SIG-M5 (cell line): ENCODE results near the gene PEMT.

Experiments used
- DNase-seq: peaks from one replicate; lab custom pipeline; 2025; lab: John Stamatoyannopoulos, UW

PEMT gene

DNA sequence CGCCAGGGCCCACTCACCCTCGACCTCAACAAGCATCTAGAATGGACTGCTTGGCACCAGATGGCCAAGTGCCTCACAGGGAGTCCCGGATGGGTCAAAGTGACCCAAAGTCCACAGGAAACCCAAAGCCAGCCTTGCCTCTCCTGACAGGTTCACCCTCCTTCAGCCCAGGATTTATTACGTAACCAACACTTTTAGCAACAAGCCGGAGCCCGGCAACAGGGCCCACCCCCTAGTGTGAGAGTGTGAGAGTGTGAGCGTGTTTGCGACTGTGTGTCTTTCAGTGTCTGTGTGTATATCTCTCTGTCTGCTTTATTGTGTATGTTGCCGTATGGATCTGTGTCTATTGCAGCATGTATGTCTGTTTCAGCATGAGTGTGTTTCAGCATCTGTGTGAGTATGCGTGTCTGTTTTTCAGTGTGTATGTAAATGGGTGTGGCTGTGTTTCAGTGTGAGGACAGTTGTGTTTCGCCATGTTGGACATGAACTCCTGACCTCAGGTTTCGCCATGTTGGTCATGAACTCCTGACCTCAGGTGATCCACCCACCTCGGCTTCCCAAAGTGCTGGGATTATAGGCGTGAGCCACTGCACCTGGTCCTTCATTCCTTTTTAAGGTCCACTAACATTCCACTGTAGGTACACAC is 13.7 kb upstream of the PEMT start:
- no peak for DNase-seq

DNA sequence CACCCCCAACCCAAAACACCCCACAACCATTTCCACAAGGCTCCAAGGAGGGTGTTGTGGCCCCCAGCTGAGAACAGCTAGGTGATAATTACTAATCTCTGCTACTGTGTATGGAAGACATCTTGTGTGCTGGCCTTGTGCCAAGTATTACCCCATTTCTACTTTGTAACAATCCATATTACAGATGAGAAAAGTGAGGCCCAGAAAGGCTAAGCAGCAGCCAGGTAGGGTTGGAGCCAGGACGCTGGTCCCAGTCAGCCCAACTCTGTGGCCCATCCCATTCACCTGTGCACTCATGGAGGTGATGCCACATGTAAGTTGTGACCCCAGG is 12.4 kb upstream of the PEMT start:
- DNase-seq: no peak

DNA sequence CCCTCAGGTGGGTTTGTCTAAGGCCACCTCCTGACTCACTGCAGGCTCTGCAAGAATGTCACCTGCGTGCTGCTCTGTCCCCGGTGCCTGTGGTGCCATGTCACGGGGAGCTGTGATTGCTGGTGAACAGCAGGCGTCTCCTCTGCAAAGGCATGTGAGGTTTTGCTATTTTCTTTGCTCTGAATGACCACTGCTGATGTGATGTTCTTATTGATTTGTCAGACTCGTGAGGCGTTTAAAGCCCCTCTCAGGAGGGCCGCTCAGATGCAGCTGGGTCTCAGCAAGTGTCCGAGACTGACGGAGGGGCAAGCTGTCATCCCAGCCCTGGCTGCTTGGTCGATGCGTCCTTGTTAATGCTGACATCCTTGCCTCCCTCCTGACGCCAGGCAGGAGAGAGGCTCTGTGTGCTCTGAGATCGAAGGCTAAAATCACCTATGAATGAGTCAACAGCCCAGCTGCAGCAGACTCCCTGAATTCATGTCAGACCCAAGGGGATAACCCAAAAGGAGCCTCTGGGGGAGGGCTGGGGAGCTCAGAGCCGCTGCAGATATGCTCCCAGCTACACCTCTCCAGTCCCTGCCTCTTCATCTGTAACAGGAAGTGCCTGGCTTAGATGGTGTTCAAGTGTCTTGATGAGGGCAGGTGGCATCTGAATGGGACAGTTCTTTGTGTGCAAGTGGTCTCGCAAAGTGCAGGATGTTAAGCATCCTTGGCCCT is 11.8 kb upstream of the PEMT start:
- DNase-seq: no peak

DNA sequence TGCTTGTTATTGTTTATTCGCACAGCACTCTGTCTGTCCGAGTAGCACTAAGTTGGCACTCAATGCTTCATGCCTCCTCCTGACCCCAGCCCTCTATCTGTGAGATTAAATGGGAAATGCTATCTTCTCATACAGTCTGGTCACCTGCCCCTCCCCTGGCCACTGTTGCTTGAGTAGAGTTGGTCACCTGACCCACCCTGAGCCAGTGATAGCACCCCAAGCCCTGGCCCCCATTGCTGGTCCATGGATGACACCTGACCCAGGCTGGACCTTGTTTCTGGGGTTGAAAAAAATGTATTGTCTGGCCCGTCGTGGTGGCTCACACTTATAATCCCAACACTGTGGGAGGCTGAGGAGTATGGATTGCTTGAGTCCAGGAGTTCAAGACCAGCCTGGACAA is 8.5 kb upstream of the PEMT start:
- no peak for DNase-seq

DNA sequence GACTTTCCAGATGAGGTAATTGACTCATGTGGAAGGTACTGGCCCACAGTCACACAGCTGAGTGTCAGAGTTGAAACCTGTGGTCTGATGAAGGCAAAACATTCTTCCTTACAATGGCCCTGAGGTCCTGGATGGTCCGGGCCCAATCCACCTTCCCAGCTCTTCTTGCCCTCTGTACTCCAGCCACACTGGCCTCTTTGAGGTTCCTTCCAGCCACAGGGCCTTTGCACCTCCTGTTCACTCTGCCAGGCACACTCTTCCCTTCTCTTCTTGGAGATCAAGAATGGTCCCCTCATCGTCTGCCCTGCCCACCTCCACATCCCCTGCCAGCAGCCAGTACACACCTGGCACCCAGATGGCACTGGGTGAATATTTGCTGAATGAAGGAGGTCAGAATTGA is 6.5 kb upstream of the PEMT start:
- DNase-seq: no peak

DNA sequence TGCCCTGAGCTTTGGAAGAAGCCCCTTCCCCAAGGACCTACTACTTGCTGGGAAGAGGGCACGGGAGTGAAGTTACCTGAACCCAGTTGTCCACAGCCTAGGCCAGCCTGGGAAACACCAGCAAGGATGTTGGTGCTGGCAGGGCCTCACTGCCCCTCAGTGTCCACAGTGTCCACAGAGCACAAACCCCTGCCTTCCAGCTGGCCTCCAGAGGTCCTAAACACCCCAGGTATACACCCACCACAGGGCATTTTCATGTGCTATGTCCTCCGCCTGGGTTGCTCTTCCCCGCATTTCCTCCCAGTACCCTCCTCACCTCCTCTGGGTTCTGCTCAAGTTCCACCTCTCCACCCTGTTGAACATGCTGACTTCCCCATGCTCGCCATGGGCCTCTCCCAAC is 4.2 kb upstream of the PEMT start:
- no peak for DNase-seq

DNA sequence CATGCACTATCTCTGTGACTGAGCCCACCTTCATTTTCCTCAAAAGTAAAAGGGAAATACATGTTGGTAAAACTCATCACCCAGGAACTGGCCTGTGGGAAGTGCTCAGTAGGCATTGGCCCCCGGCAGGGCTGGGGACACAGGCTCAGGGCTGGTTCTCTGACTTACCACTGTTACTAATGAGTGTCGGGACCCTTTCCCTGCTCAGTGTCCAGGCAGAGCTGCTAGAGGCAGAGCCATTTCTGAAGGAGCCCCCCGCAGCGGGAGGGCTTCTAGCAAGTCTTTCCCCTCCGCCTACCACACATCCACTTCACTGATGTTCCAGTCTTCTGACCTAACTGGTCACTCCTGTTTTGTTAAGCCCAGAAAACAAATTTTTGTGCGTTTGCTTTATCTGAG is 1.7 kb upstream of the PEMT start:
- DNase-seq: no peak

DNA sequence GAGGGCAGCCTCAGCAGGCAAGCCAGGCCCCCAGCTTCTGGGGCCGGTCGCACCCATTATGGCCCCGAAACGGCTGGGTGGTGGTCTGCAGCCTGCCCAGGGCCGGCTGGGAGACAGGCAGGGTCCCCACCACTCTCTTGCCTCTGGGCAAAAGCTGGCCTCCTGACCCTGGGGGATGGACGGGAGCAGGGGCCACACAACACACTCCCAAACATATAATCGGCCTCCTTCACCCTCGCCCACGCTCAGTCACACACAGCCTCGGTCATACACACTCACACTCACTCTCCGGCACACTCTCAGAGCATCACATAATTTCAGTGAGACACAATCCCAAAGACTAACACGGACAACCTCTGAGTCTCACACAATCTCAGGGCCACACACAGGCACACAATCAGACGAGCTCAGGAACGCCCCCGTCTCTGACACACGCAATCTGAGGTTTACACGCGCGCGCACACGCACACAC is 589 bp downstream of the PEMT start:
- no peak for DNase-seq

DNA sequence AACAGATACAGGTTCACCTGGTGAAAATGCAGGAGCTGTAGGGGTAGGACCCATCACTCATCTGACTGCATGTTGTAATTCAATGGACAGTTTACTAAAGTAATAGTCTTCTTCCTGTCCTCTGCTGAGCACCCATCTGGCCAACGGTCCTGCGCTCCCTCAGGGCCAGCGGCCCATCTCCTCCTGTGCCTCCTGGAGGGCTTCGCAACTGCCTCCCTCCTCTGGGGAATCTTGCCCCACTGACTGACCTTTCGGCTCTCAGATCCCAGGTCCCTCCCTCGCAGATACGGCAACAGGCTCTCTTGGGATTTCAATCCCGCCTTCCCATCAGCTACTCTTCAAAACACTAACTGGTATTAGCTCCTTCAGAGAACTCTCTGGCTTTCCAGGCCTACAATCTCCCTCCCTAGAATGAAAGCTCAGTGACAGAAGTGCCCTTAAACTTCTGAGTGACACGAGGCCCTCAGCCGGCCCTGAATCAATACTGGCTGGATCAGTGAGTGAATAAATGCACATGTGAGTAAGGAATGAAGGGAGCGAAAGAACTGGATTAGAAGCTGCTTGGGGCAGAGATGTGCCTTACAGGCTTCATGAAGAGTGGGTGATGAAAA is 1.3 kb downstream of the PEMT start:
- DNase-seq: no peak

DNA sequence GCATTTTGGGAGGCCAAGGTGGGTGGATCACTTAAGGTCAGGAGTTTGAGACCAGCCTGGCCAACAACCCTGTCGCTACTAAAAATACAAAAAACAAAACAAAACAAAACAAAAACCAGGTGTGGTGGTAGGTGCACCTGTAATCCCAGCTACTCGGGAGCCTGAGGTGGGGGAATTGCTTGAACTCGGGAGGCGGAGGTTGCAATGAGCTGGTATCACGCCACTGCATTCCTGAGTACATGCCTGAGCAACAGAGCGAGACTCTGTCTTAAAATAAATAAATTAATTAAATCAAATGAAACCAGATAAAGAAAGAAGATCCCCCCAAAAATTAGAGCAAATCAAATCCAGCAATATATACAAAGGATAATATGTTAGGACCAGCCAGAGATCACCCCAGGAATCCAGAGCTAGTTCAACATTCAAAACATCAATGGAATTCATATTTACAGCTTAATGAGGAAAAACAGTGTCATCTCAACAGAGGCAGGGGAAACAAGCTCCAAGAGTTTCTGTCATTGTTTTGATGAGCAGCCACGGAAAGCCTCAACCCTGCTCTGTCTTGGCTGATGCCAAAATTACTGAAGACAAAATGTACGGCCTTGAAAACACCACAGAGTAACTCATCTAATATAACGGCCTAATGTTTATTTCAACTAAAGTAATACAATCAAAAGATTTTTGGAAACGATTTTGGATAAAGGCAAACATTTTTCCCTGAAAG is 3.7 kb downstream of the PEMT start:
- no peak for DNase-seq

DNA sequence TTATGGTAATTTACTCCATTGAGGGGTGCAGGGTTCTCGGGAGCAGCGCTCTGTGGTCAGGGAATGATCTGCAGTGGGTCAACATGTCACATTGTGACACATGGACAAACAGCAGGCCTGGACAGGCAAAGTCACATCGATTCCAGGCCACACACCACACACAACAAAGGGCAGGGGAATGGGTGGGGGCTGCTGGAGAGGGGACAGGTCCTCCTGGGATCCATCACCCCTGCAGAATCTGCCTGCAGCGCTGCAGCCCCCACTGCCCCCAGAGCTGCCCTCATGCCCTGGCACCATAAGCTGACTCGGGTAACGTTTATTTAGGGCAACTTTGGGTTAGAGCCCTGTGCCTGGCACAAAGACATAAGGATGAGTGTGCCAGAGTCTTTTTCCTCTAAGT is 9.1 kb downstream of the PEMT start:
- DNase-seq: no peak

DNA sequence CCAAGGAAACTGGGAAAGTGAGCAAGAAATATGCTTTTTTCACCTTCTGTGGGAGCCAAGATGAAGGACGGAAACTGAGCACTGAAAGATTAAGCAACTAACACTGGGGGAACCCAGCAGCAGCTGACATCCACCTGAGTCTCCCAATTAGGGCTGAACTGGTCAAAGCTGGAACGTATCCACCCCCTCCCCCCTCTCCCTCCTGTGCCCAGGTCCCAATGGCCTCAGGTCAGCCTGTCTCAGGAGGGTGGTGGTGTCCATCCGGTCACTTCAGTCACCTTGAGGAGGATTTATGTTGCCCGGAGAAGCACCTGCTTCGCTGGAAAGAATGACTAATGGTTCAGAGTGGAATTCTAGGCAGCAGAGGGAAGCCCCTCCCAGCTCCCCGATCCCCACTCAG is 10.0 kb downstream of the PEMT start:
- DNase-seq: no peak

DNA sequence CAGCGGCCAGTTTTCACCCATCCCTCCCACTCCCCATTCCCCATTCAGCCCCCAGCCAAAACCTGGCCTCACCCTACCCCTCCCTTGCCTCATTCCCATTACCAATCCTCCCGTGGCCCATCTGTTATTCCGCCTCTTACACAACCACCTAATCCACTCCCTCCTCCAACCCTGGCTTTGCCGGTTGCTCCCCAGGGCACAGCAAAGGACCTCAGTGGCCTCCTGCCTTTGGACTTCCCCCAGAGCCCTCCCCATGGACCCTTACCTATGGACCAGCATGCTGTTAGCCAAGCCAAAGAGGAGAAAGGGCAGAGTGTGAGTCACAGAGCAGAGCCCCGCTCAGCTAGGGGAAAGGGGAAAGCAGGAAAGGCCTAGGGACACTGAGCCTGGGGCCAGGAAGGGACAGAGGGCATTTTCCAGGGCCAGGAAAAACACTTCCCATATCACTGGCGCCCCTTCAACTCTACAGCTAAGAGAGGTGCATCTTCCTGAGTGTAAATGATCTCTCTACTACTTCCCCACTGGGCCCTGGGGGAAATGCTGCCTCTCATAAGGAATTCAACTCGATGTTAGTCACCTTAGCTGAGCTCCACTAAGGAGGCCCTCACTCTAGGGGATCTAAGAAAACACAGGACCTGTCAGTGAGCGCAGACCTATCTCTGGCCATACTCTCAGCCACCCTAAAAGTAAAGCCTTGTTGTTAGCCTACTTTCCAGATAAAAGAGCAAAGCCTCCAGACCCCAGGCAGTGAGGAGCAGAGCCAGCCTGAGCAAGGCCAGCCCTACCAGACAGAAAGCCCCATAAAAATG is 10.6 kb downstream of the PEMT start:
- no peak for DNase-seq

DNA sequence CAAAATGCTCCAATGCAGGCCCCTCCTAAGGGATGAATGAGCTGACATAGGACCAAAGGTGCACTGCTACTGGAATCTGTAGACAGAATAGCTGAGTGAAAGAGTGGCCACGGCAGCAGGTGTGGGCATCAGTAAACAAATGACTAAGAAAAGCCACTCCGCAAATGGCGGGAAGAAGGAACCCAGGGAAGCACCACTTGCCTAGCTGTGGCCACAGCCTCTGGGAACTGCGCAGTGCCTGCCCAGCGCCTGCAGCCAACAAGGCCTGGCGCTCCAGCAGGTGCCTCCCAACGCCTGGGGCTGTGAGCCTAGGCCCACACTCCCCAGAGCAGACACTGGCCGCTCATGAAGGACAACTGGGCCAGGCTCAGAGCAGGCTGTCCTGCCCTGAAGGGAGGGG is 11.8 kb downstream of the PEMT start:
- no peak for DNase-seq

DNA sequence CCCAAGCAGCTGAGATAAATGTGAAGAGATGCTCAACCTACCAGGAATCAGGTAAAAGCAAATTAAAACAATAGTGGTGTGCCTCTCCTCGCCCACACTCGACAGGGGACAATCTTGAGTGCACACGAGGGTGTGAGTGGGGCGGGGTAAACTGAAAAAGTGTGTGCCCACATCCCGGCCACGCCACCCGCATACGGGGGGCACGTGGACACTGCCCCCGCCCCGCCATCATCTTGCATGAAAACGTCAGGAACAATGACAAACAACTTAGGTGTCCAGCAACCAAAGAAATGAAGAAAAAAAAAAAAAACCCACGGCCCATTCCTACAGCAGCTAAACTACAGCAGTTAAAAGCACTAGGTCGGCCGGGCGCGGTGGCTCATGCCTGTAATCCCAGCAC is 14.1 kb downstream of the PEMT start:
- no peak for DNase-seq

DNA sequence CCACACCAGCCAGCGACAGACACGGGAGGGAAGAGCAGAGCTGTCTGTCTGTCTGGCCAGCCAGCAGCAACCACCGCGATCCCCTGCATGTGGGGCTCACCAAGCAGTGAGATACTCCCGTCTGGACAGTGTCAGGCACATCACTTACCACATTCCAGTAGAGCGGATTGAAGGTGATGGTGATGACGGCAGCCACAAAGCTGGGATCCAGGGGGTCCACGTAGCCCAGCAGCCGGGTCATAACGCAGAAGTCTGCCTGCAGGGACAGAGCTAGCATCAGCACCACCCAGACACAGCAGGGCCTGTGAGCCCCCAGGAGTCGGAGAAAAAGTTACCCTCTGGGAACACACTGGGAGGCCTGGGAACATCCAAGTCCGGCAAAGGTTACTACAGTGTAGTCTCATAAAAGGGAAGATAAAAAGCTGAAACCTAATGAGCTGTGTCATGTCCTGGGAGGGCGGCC is 14.7 kb downstream of the PEMT start:
- DNase-seq: no peak

DNA sequence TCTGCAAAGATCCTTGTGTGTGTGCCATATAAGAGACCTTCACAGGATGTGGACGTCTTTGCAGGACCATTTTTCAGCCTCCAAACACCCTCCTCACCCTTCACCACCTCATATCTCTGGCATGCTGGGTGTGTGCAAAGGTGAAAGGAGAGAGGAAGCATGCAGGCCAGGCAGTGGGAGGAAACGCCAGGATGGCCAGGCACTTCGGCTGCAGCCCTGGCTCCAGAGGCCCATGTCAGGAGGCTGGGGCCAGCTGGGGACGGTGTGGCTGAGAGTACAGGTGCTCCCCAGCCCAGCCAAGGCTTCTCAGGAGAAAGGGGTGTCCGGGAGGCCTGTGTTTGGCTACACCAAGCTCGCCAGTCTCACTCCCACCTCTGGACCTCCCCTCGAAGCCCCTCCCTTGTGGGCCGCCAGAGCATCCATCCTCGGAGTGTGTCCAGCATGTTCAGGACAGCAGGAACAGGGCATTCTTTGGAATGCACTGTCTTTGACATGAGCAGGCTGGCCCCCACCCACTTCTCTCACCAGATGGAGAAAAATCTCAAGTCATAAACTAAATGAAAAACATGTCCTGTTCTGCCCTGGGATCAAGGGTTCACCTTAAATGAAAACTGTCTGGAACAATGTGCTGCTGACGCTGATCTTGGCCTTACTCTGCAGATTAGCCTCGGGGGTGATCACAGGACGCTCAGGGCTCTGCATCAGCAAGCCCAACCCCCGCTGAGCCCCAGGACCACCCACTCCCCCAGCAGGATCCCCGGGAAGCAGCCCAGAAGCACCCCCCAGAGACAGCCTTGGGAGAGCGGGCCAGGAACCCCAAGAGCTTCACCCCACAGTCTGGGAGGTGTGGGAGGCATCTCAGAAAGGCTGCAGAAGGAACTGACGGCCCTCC is 15.9 kb downstream of the PEMT start:
- no peak for DNase-seq

DNA sequence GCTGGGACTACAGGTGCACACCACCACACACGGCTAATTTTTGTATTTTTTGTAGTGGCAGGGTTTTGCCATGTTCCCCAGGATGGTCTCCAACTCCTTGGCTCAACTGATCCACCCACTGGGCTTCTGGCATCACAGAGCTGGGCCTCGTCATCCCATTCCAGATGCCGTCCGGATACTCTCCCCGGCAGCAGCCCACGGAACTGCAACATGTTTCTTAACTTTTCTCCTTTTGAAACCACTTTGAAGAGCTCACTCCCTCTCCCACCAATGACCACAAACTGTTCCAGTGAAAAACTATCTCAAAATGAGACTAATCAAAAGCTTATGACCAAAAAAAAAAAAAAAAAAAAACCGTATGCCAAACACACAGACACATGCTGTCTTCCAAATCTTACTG is 17.6 kb downstream of the PEMT start:
- no peak for DNase-seq

DNA sequence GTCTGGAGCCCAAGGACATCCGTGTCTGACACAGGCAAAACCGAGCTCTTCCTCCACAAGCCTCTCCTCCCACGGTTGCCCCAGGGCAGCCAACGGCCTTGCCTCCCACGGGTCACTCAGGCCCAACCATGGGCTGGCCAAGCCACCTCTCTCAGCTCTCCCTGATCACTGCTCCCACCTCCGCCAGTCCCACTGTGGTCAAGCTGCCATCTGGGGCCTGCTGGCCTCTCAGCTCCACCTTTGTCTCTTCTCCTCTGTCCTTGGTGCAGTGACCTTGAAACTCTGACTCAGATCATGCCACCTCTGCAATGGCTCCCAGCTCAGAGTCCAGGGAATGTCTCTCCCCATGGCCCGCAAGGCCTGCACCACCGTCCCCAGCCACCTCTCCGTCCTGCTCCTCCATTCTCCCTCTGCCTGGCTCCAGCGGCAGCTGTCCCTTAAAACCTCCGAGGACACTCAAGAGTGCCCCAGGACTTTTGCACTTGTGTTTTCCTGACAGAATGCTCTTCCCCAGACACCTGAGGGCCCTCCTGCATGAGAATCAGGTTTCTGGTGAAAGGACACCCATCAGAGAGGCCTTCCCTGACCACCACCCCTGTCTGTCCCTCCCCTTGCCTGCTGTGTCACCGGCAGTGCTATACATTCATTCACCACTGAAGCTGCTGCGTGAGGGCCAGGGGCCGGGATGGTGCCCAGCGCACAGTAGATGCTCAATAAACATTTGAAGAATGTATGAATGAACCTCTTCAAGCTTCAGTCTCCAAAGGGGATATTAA is 19.3 kb downstream of the PEMT start:
- no peak for DNase-seq
